ENCODE data around the gene C3orf52. TPM values are rescaled to one million over a fixed set of nuclear protein-coding genes. Genes with fewer than 3 reads are reported as not detected.

Gene C3orf52
- total RNA-seq, 1 experiment from 2014 or later: 6.2 TPM

- DNase-seq (ENCODE audit: low read depth): no peak
Measured at GRCh38 chr3:112134335-112135124, 48.3 kb downstream of the C3orf52 start.

DNA sequence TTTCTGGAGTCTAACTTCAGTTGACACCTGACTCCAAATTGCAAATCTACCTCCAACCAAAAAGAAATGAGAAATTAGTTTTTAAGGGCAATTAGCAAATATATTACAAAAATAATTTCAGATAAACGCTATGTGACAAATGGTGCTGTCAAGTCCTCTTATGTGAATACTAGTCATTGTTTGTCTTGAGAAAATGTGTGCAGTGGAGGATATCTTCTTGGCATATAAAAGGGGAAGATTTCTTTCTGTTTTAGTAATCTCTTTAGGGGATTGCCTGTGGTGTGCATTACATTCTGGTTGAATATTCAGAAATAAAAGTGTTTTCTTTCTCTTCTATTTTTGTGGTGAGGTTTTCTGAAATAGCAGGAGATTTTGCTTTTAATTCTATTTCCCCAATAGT lies 49.9 kb downstream of the C3orf52 start:
- no peak for DNase-seq (ENCODE audit: low read depth)

- DNase-seq (ENCODE audit: low read depth): peak; percentile 48
Measured at GRCh38 chr3:112136959-112137693, 50.9 kb downstream of the C3orf52 start.

DNA sequence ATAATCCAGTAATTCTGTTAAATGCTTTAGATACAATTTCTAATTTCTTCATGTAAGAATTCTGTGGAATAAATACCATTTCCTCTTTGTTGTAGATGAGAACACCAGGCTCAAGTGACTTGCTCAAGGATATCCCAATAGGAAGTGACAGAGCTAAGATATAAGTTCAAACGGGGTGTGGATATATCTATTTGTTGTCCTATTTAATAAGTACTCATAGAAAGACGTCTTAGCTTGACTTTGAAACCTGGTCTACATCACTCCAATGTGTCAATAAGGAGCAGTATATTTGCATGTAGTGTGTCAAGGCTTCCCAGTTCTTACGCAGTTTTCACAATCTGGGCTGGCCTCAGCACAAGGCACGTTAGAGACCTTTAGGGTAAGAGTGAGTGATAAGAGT lies 51.6 kb downstream of the C3orf52 start:
- no peak for DNase-seq (ENCODE audit: low read depth)

- no peak for DNase-seq (ENCODE audit: low read depth)
Measured at GRCh38 chr3:112138219-112138969, 52.2 kb downstream of the C3orf52 start.

- no peak for DNase-seq (ENCODE audit: low read depth)
Measured at GRCh38 chr3:112140584-112140983, 54.4 kb downstream of the C3orf52 start.

GRCh38 chr3:112141293-112141692 lies 55.1 kb downstream of the C3orf52 start:
- no peak for DNase-seq (ENCODE audit: low read depth)

DNA sequence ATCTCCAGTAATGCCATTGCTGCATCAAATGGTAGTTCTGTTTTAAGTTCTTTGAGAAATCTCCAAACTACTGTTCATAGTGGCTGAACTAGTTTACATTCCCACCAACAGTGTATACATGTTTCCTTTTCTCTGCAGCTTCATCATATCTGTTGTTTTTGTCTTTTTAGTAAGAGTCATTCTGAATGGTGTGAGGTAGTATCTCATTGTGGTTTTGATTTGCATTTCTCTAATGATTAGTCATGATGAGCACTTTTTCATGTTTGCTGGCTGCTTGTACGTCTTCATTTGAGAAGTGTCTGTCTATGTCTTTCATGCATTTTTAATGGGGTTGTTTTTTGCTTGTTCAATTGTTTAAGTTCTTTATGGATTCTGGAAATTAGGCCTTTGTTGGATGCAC lies 57.1 kb downstream of the C3orf52 start:
- DNase-seq (ENCODE audit: low read depth): peak; percentile 9

GRCh38 chr3:112143689-112144088 lies 57.5 kb downstream of the C3orf52 start:
- DNase-seq (ENCODE audit: low read depth): no peak

DNA sequence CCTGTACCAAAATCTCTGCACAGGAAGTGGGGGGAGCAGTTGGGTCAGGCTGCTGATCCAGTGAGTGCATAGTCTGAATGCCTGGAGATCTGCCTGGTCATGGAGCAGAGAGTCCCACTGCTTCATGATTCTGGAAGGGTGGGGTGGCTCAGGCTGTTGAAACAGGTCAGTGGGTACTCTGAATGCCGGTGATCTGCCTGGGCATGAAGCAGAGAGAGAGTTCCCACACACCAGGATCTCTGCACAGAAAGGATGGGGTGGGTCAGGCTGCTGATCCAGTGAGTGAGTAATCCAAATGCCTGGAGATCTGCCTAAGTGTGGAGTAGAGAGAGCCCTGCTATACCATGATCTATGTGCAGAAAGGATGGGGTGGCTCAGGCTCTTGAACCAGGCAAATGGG lies 62.9 kb downstream of the C3orf52 start:
- no peak for DNase-seq (ENCODE audit: low read depth)

- no peak for DNase-seq (ENCODE audit: low read depth)
Measured at GRCh38 chr3:112167758-112168157, 81.6 kb downstream of the C3orf52 start.

Other genes with a start within 250 kb of the C3orf52 start
- 21.7 and 23.7 TPM in 2 replicates for gene PHLDB2, start 227.1 kb upstream of the C3orf52 start, total RNA-seq (2014; rRNA removed)
- 33.1 and 34.4 TPM in 2 replicates for gene ABHD10, start 107.4 kb upstream of the C3orf52 start, total RNA-seq (2014; rRNA removed)
- not detected in 2 replicates for gene TAGLN3, start 87.5 kb upstream of the C3orf52 start, total RNA-seq (2014; rRNA removed)
- not detected in 2 replicates for gene TMPRSS7, start 51.7 kb upstream of the C3orf52 start, total RNA-seq (2014; rRNA removed)
- gene GCSAM, start 46.9 kb downstream of the C3orf52 start, total RNA-seq (2014; rRNA removed): not detected in 2 replicates
- not detected in 2 replicates for gene SLC9C1, start 207.8 kb downstream of the C3orf52 start, total RNA-seq (2014; rRNA removed)
- 0.34 TPM in 1 of 2 replicates, not detected in the other for gene CD200, start 246.8 kb downstream of the C3orf52 start, total RNA-seq (2014; rRNA removed)

Data from LHCN-M2 (cell line).